ENCODE results near the gene MAPKAP1.

- TF ChIP-seq, protein P1, sequence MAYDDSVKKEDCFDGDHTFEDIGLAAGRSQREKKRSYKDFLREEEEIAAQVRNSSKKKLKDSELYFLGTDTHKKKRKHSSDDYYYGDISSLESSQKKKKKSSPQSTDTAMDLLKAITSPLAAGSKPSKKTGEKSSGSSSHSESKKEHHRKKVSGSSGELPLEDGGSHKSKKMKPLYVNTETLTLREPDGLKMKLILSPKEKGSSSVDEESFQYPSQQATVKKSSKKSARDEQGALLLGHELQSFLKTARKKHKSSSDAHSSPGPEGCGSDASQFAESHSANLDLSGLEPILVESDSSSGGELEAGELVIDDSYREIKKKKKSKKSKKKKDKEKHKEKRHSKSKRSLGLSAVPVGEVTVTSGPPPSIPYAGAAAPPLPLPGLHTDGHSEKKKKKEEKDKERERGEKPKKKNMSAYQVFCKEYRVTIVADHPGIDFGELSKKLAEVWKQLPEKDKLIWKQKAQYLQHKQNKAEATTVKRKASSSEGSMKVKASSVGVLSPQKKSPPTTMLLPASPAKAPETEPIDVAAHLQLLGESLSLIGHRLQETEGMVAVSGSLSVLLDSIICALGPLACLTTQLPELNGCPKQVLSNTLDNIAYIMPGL (CRISPR knock-in tag; IDR thresholded peaks at IDR 0.05) = no peak
- TF ChIP-seq RNF2 (IDR thresholded peaks at IDR 0.05) (no peak), ZBTB34 (CRISPR knock-in tag; IDR thresholded peaks at IDR 0.05) (no peak), ZNF274 (IDR thresholded peaks at IDR 0.05; ENCODE audit: borderline replicate concordance, low read depth, low read length) (no peak)
- TF ChIP-seq, protein P2, sequence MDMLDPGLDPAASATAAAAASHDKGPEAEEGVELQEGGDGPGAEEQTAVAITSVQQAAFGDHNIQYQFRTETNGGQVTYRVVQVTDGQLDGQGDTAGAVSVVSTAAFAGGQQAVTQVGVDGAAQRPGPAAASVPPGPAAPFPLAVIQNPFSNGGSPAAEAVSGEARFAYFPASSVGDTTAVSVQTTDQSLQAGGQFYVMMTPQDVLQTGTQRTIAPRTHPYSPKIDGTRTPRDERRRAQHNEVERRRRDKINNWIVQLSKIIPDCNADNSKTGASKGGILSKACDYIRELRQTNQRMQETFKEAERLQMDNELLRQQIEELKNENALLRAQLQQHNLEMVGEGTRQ (CRISPR knock-in tag; IDR thresholded peaks at IDR 0.05) = no peak
These were observed 230.4 kb downstream of the MAPKAP1 start for GRCh38 chr9:125476645-125477044.

Measured in K562 (cell line).